Spleen (tissue), 11 donors: ENCODE data around the gene ESX1. TPM values are rescaled to one million over a fixed set of nuclear protein-coding genes. Genes with fewer than 3 reads are reported as not detected.

Source experiments
- DNase-seq: peaks from one replicate; pipeline ENCODE4 v3.0.0-alpha.2; 2020
- H3K27ac ChIP-seq, 8 donors: fragments of 200-600 bp; sonication (generic) in 7 of 8; 1 replicate in 4 of 8; 2 replicates in 4 of 8; pipeline versions ENCODE4 v1.5.0 to v1.8.0; 2016 to 2021; ENCODE audit warnings: inconsistent platforms in 4 of 8, mild to moderate bottlenecking in 4 of 8, moderate library complexity in 1 of 8
- H3K27me3 ChIP-seq, 7 donors: fragments of 200-600 bp; sonication (generic) in 6 of 7; replicated peaks in 1 of 7; 1 replicate in 4 of 7; 2 replicates in 3 of 7; pipeline versions ENCODE4 v1.5.0 to v1.8.0; 2016 to 2021; ENCODE audit warnings: inconsistent platforms in 3 of 7, mild to moderate bottlenecking in 1 of 7
- H3K36me3 ChIP-seq, 6 donors: fragments of 200-600 bp; sonication (generic) in 5 of 6; 1 replicate in 4 of 6; 2 replicates in 2 of 6; pipeline versions ENCODE4 v1.5.0 to v1.8.0; 2016 to 2021; ENCODE audit warnings: inconsistent platforms in 2 of 6
- H3K4me1 ChIP-seq, 6 donors: fragments of 200-600 bp; sonication (generic) in 5 of 6; 1 replicate in 3 of 6; 2 replicates in 3 of 6; pipeline versions ENCODE4 v1.5.0 to v1.8.0; 2016 to 2021; ENCODE audit warnings: inconsistent platforms in 3 of 6
- H3K4me3 ChIP-seq, 8 donors: fragments of 200-600 bp; sonication (generic) in 7 of 8; 1 replicate in 4 of 8; 2 replicates in 4 of 8; pipeline versions ENCODE4 v1.5.0 to v1.8.0; 2016 to 2021; ENCODE audit warnings: inconsistent platforms in 4 of 8, mild to moderate bottlenecking in 4 of 8, moderate library complexity in 2 of 8
- H3K9me3 ChIP-seq, 8 donors: fragments of 200-600 bp; sonication (generic) in 7 of 8; 1 replicate in 4 of 8; 2 replicates in 4 of 8; pipeline versions ENCODE4 v1.5.0 to v1.8.0; 2016 to 2021; ENCODE audit warnings: inconsistent platforms in 4 of 8
- POLR2A ChIP-seq, 3 donors: fragments of 450-650 bp; IDR thresholded peaks; one replicate each; pipeline ENCODE4 v1.5.1; 2017; ENCODE audit warnings: antibody characterized with exemption in 3 of 3, mild to moderate bottlenecking in 1 of 3
- POLR2AphosphoS5 ChIP-seq, 3 donors: sonication (generic); formaldehyde crosslinking; IDR thresholded peaks; one replicate each; pipeline ENCODE4 v1.5.1; 2017; ENCODE audit warnings: antibody characterized with exemption in 3 of 3
- WGBS, 5 donors: extraction: QIAGEN DNeasy Blood & Tissue Kit in 3 of 5; methylation state at CpG; one replicate each; pipeline versions ENCODE4 v1.1.5 to v1.1.7; 2013 to 2018; 5-methylcytosine and 5-hydroxymethylcytosine counted together
- intact Hi-C: fragments of 100-400 bp; cut with DNase I; formaldehyde crosslinking; loops from one replicate; pipeline ENCODE4 v1.15.0; 2023; ENCODE audit warnings: low total_unique reads
- polyA plus RNA-seq, 3 donors: library from polyadenylated mRNA; stranded (reverse); fragments of 200-250 nt; gene quantifications; one replicate each; pipeline ENCODE4 v1.2.1, GENCODE V29; 2013
- total RNA-seq, 7 donors: library from RNA; depleted of rRNA in 3 of 7; stranded (reverse); fragments of >200 nt in 3 of 7; fragmentation: NEBNext Ultra II Directional in 4 of 7; extraction: Animal tissue kit (Norgen Biotek cat#: 25700) in 4 of 7; gene quantifications; one replicate each; pipeline versions ENCODE4 v1.1.0 to v1.2.1, GENCODE V29; 2016 to 2021
- TF ChIP-seq, protein P1 (sequence below), 11 experiments: fragments of 200-600 bp in 7 of 11; fragments of 450-650 bp in 4 of 11; sonication (generic) in 4 of 11; IDR thresholded peaks in 8 of 11; conservative IDR thresholded peaks in 3 of 11; 1 replicate in 7 of 11; 2 replicates in 4 of 11; pipeline versions ENCODE4 v1.4.0 to v1.8.0; 2016 to 2021; ENCODE audit warnings: antibody characterized with exemption in 11 of 11, inconsistent platforms in 4 of 11, mild to moderate bottlenecking in 1 of 11
- donor health status: healthy with polysubstance abuse.
- donor health status: DM: no; HTN: no; CAD: no; lungs with moderate emphysema.
- donor health status: DM: no; HTN: no; CAD: no.
- donor health status: Bipolar disorder and iron deficiency.
- donor health status: healthy.
- donor health status: DM: no; HTN: no; CAD: no.
- donor health status: DM: yes; HTN: yes; CAD: no.

The ESX1 gene
- total and polyA plus RNA-seq, 10 donors, result not detected

GRCh38 chrX:104280609-104281008 is 25.9 kb upstream of the ESX1 start:
- H3K4me3 ChIP-seq, result no peak overlapping the region
- no peaks in the 10 kb centered on the region for H3K9me3 ChIP-seq
- H3K4me1 ChIP-seq, result no peaks in the 10 kb centered on the region
- intact Hi-C loops, result no loop called here
- WGBS, 5 donors, result 67 to 86% (median 78%) methylated on average over 5 of the region's 5 CpGs
- DNase-seq, result no peak
- no peaks in the 10 kb centered on the region for H3K36me3 ChIP-seq
- H3K27me3 ChIP-seq, result peaks cover 0 to 39% (median 0%) of the 10 kb centered on the region in 7 donors
- H3K27ac ChIP-seq, result no peak overlapping the region
- TF ChIP-seq POLR2AphosphoS5 (IDR thresholded peaks at IDR 0.05) (no peak), POLR2A (IDR thresholded peaks at IDR 0.05) (no peak)
- TF ChIP-seq, protein P1, sequence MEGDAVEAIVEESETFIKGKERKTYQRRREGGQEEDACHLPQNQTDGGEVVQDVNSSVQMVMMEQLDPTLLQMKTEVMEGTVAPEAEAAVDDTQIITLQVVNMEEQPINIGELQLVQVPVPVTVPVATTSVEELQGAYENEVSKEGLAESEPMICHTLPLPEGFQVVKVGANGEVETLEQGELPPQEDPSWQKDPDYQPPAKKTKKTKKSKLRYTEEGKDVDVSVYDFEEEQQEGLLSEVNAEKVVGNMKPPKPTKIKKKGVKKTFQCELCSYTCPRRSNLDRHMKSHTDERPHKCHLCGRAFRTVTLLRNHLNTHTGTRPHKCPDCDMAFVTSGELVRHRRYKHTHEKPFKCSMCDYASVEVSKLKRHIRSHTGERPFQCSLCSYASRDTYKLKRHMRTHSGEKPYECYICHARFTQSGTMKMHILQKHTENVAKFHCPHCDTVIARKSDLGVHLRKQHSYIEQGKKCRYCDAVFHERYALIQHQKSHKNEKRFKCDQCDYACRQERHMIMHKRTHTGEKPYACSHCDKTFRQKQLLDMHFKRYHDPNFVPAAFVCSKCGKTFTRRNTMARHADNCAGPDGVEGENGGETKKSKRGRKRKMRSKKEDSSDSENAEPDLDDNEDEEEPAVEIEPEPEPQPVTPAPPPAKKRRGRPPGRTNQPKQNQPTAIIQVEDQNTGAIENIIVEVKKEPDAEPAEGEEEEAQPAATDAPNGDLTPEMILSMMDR (IDR thresholded peaks at IDR 0.05 in 8 of 11, conservative IDR thresholded peaks at IDR 0.05 in 3 of 11), result no peak

GRCh38 chrX:104270916-104271512 is 16.3 kb upstream of the ESX1 start:
- WGBS, 5 donors, result 1 to 10% (median 2%) methylated on average over 7 of the region's 7 CpGs
- no peak for DNase-seq

DNA sequence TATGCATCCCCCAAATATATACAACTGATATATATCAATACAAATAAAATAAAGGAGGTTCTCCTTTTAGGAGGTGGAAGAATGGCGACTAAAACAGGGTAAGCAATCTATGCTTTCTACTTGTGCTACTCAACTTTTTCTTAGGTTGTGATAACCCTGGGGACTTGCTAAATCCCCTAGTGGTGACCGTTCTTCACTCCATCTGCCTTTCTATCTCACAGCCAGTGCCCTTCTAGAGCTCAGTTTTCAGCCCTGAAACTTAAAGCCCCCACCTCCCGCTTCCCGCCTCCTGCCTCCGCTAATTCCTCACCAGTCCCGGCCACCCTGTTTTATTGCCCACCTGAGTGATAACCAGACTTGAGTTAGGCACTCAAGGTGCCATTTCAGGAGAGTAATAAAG is 15.5 kb upstream of the ESX1 start:
- DNase-seq, result no peak
- TF ChIP-seq POLR2AphosphoS5 (IDR thresholded peaks at IDR 0.05) (no peak), POLR2A (IDR thresholded peaks at IDR 0.05) (no peak)
- TF ChIP-seq, protein P1 (IDR thresholded peaks at IDR 0.05 in 8 of 11, conservative IDR thresholded peaks at IDR 0.05 in 3 of 11), result no peak
- H3K9me3 ChIP-seq, result no peaks in the 10 kb centered on the region
- intact Hi-C loops, result no loop called here
- H3K27ac ChIP-seq, result no peak overlapping the region
- H3K4me3 ChIP-seq, result no peak overlapping the region
- no peaks in the 10 kb centered on the region for H3K36me3 ChIP-seq
- H3K4me1 ChIP-seq, result no peaks in the 10 kb centered on the region
- 58 to 79% (median 66%) methylated on average over 6 of the region's 6 CpGs for WGBS, 5 donors
- peaks cover 0 to 42% (median 4%) of the 10 kb centered on the region in 7 donors for H3K27me3 ChIP-seq

More at GRCh38 chrX:104270916-104271512, 16.3 kb upstream of the ESX1 start:
- Histone ChIP-seq H3K27me3 (peaks cover 0 to 42% (median 4%) of the 10 kb centered on the region in 7 donors), H3K4me3 (peak overlapping the region in 1 of 8 donors; percentile 42), H3K9me3 (no peaks in the 10 kb centered on the region), H3K27ac (no peak overlapping the region), H3K4me1 (no peaks in the 10 kb centered on the region), H3K36me3 (no peaks in the 10 kb centered on the region)
- TF ChIP-seq POLR2A (IDR thresholded peaks at IDR 0.05), result no peak
- TF ChIP-seq, protein P1 (IDR thresholded peaks at IDR 0.05 in 8 of 11, conservative IDR thresholded peaks at IDR 0.05 in 3 of 11), result peak in 6 of 11 experiments; percentile 12 to 44 (median 39)
- no peak for TF ChIP-seq POLR2AphosphoS5 (IDR thresholded peaks at IDR 0.05)
- intact Hi-C loops, result no loop called here

- Histone ChIP-seq H3K27ac (no peak overlapping the region), H3K27me3 (peaks cover 0 to 54% (median 39%) of the 10 kb centered on the region in 7 donors), H3K36me3 (no peaks in the 10 kb centered on the region), H3K4me3 (peak overlapping the region in 1 of 8 donors; percentile 46), H3K9me3 (no peaks in the 10 kb centered on the region), H3K4me1 (peaks cover 0 to 27% (median 12%) of the 10 kb centered on the region in 6 donors)
- DNase-seq, result no peak
- 5 to 44% (median 16%) methylated on average over 7 to 13 of the region's 13 CpGs for WGBS, 5 donors
- intact Hi-C loops, result no loop called here
- TF ChIP-seq, protein P1 (IDR thresholded peaks at IDR 0.05 in 8 of 11, conservative IDR thresholded peaks at IDR 0.05 in 3 of 11), result no peak
- TF ChIP-seq POLR2A (IDR thresholded peaks at IDR 0.05) (no peak), POLR2AphosphoS5 (IDR thresholded peaks at IDR 0.05) (no peak)
Observed at GRCh38 chrX:104255465-104255864, 732 bp upstream of the ESX1 start.
